H1 (cell line): Measurements from ENCODE around the gene TMSB10. TPM values are rescaled to one million over a fixed set of nuclear protein-coding genes. Genes with fewer than 3 reads are reported as not detected.

Experiments
- CTCF ChIA-PET: fragments of 300-600 bp; sonication (Branson Sonifier 250); formaldehyde crosslinking; loops from one replicate; lab custom pipeline; 2021; ENCODE audit not compliant: partially characterized antibody; lab: Charles Lee
- POLR2A ChIA-PET: fragments of 300-600 bp; sonication (Branson Sonifier 250); formaldehyde crosslinking; loops from one replicate; lab custom pipeline; 2021; ENCODE audit warnings: inconsistent platforms; ENCODE audit not compliant: partially characterized antibody; lab: Charles Lee
- DNase-seq, 2 experiments: peaks; one replicate each; pipeline versions ENCODE4 v3.0.0 to v3.0.0-alpha.2; 2010 to 2022; ENCODE audit warnings: low spot score in 2 of 2, low read depth in 1 of 2, mixed read lengths in 1 of 2
- FAIRE-seq: peaks from 2 replicates; lab custom pipeline; 2011; peaks lifted over from hg19 to GRCh38; lab: Jason Lieb, UNC
- H2AFZ ChIP-seq: 2 replicates; pipeline ENCODE4 v1.8.1; 2012; ENCODE audit warnings: low read length, inconsistent platforms
- H2AK5ac ChIP-seq: 2 replicates; pipeline ENCODE4 v1.6.1; 2013; ENCODE audit warnings: low read depth, low read length
- H2BK120ac ChIP-seq: replicated peaks from 2 replicates; pipeline ENCODE3; 2013; ENCODE audit warnings: low read depth, low read length, inconsistent platforms
- H2BK12ac ChIP-seq: 2 replicates; pipeline ENCODE4 v1.6.1; 2013; ENCODE audit warnings: low read depth, low read length
- H2BK15ac ChIP-seq: 2 replicates; pipeline ENCODE4 v1.6.1; 2013; ENCODE audit warnings: low read length
- H2BK20ac ChIP-seq: 2 replicates; pipeline ENCODE4 v1.6.1; 2013; ENCODE audit warnings: low read length
- H2BK5ac ChIP-seq: 2 replicates; pipeline ENCODE4 v1.6.1; 2013; ENCODE audit warnings: low read depth, low read length
- H3K14ac ChIP-seq: 2 replicates; pipeline ENCODE4 v1.6.1; 2013; ENCODE audit warnings: inconsistent platforms; ENCODE audit not compliant: insufficient read length
- H3K18ac ChIP-seq: 2 replicates; pipeline ENCODE4 v1.6.1; 2013; ENCODE audit warnings: low read length; ENCODE audit errors: extremely low read depth
- H3K23ac ChIP-seq: 2 replicates; pipeline ENCODE4 v1.6.1; 2013; ENCODE audit warnings: inconsistent platforms; ENCODE audit not compliant: insufficient read length
- H3K23me2 ChIP-seq: 2 replicates; pipeline ENCODE4 v1.6.1; 2013; ENCODE audit warnings: low read depth, low read length
- H3K27ac ChIP-seq: 2 replicates; pipeline ENCODE4 v1.6.1; 2011; ENCODE audit warnings: low read depth, low read length, inconsistent platforms
- H3K27me3 ChIP-seq, 4 experiments: replicated peaks in 1 of 4; 1 replicate in 1 of 4; 2 replicates in 3 of 4; pipeline versions ENCODE4 v1.6.1 to v1.8.1; 2011 to 2013; ENCODE audit warnings: low read length in 3 of 4, mild to moderate bottlenecking in 3 of 4, inconsistent platforms in 2 of 4, mixed read lengths in 2 of 4, moderate library complexity in 1 of 4; ENCODE audit not compliant: control insufficient read depth in 3 of 4, insufficient read depth in 3 of 4; ENCODE audit errors: extremely low read depth in 1 of 4
- H3K36me3 ChIP-seq, 4 experiments: 2 replicates each; pipeline versions ENCODE4 v1.6.1 to v1.8.1; 2011 to 2013; ENCODE audit warnings: mild to moderate bottlenecking in 4 of 4, low read length in 3 of 4, moderate library complexity in 2 of 4, control low read depth in 1 of 4, inconsistent platforms in 1 of 4; ENCODE audit not compliant: insufficient read depth in 4 of 4, control insufficient read depth in 2 of 4
- H3K4ac ChIP-seq: replicated peaks from 2 replicates; pipeline ENCODE3; 2013; ENCODE audit warnings: low read length, low read depth, mixed read lengths, inconsistent platforms; ENCODE audit not compliant: insufficient read length
- H3K4me1 ChIP-seq, 4 experiments: replicated peaks in 1 of 4; 1 replicate in 1 of 4; 2 replicates in 3 of 4; pipeline versions ENCODE4 v1.6.1 to v1.8.1; 2011 to 2013; ENCODE audit warnings: low read length in 3 of 4, inconsistent platforms in 2 of 4, mixed read lengths in 1 of 4; ENCODE audit not compliant: insufficient read depth in 4 of 4, control insufficient read depth in 3 of 4
- H3K4me2 ChIP-seq, 2 experiments: 2 replicates each; pipeline versions ENCODE4 v1.6.1 to v1.8.1; 2011 to 2013; ENCODE audit warnings: low read depth in 2 of 2, low read length in 2 of 2, control low read depth in 1 of 2, inconsistent platforms in 1 of 2, mild to moderate bottlenecking in 1 of 2; ENCODE audit not compliant: insufficient read depth in 1 of 2
- H3K4me3 ChIP-seq, 4 experiments: fragments of 200-600, 300-600 bp in 1 of 4; sonication (generic), shearing (Covaris generic), sonication (Bioruptor Twin) in 1 of 4; 2 replicates each; pipeline versions ENCODE4 v1.5.1 to v1.8.1; 2011 to 2016; ENCODE audit warnings: low read length in 4 of 4, low read depth in 3 of 4, control low read depth in 2 of 4, inconsistent platforms in 2 of 4, mild to moderate bottlenecking in 2 of 4, mixed read lengths in 1 of 4, moderate library complexity in 1 of 4; ENCODE audit not compliant: insufficient read depth in 2 of 4; ENCODE audit errors: extremely low read depth in 1 of 4
- H3K56ac ChIP-seq: replicated peaks from 2 replicates; pipeline ENCODE3; 2013; ENCODE audit warnings: low read depth, mild to moderate bottlenecking, mixed read lengths, low read length, inconsistent platforms; ENCODE audit not compliant: insufficient read length
- H3K79me1 ChIP-seq: 2 replicates; pipeline ENCODE4 v1.6.1; 2013; ENCODE audit warnings: low read depth, low read length, control low read depth
- H3K79me2 ChIP-seq, 2 experiments: 2 replicates each; pipeline versions ENCODE4 v1.6.1 to v1.8.1; 2012 to 2013; ENCODE audit warnings: low read length in 2 of 2, mild to moderate bottlenecking in 2 of 2, inconsistent platforms in 1 of 2; ENCODE audit not compliant: insufficient read depth in 2 of 2, control insufficient read depth in 1 of 2
- H3K9ac ChIP-seq, 4 experiments: replicated peaks in 1 of 4; 1 replicate in 1 of 4; 2 replicates in 3 of 4; pipeline versions ENCODE4 v1.6.1 to v1.8.1; 2011 to 2013; ENCODE audit warnings: low read depth in 3 of 4, low read length in 3 of 4, control low read depth in 2 of 4, mild to moderate bottlenecking in 2 of 4, moderate library complexity in 2 of 4, inconsistent platforms in 1 of 4; ENCODE audit errors: extremely low read depth in 1 of 4
- H3K9me3 ChIP-seq, 2 experiments: 2 replicates each; pipeline versions ENCODE4 v1.6.1 to v1.8.1; 2012 to 2013; ENCODE audit warnings: mild to moderate bottlenecking in 2 of 2, moderate library complexity in 2 of 2, control low read depth in 1 of 2, inconsistent platforms in 1 of 2, low read depth in 1 of 2, low read length in 1 of 2, mixed read lengths in 1 of 2; ENCODE audit not compliant: insufficient read depth in 2 of 2
- H4K20me1 ChIP-seq, 2 experiments: replicated peaks in 1 of 2; 2 replicates each; pipeline versions ENCODE3 to v1.8.1; 2011 to 2013; ENCODE audit warnings: inconsistent platforms in 2 of 2, low read length in 2 of 2, mild to moderate bottlenecking in 1 of 2; ENCODE audit not compliant: insufficient read depth in 2 of 2, control insufficient read depth in 1 of 2
- H4K5ac ChIP-seq: 2 replicates; pipeline ENCODE4 v1.6.1; 2013; ENCODE audit warnings: low read length, low read depth, mixed read lengths, inconsistent platforms; ENCODE audit not compliant: insufficient read length
- H4K8ac ChIP-seq: 2 replicates; pipeline ENCODE4 v1.8.0; 2013; ENCODE audit warnings: mild to moderate bottlenecking, moderate library complexity, low read length, inconsistent platforms; ENCODE audit not compliant: insufficient read depth; ENCODE audit errors: extremely low read depth
- H4K91ac ChIP-seq: replicated peaks from 2 replicates; pipeline ENCODE3; 2013; ENCODE audit warnings: low read length, mixed read lengths, inconsistent platforms; ENCODE audit not compliant: insufficient read length
- HDAC6 ChIP-seq: IDR thresholded peaks from one replicate; pipeline ENCODE4 v1.7.1; 2012; ENCODE audit warnings: low read depth, mild to moderate bottlenecking, inconsistent platforms, low read length, moderate library complexity
- NANOG ChIP-seq: IDR thresholded peaks from 2 replicates; pipeline ENCODE4 v1.6.1; 2011; ENCODE audit warnings: low read length, low read depth, mild to moderate bottlenecking, inconsistent platforms; ENCODE audit not compliant: insufficient read depth, poor library complexity, severe bottlenecking
- NRF1 ChIP-seq: IDR thresholded peaks from 2 replicates; pipeline ENCODE4 v1.6.1; 2011; ENCODE audit warnings: mild to moderate bottlenecking, low read depth, low read length, improper control_type of control experiment
- POLR2A ChIP-seq, 2 experiments: IDR thresholded peaks; 1 replicate in 1 of 2; 2 replicates in 1 of 2; pipeline ENCODE4 v1.6.1; 2011; ENCODE audit warnings: low read depth in 2 of 2, low read length in 2 of 2, mild to moderate bottlenecking in 2 of 2; ENCODE audit errors: control extremely low read depth in 1 of 2
- YY1 ChIP-seq: IDR thresholded peaks from 2 replicates; pipeline ENCODE4 v1.6.1; 2011; ENCODE audit warnings: low read depth, mild to moderate bottlenecking, low read length
- WGBS, 2 experiments: shearing (Covaris generic) in 1 of 2; methylation state at CpG; one replicate each; pipeline versions ENCODE4 v1.1.6 to v1.1.7; 2013 to 2015; ENCODE audit warnings: low lambda C conversion rate in 2 of 2, mixed read lengths in 2 of 2, inconsistent platforms in 1 of 2, low coverage in 1 of 2, missing lambda C conversion rate in 1 of 2; ENCODE audit not compliant: insufficient replicate concordance in 2 of 2, insufficient coverage in 1 of 2, insufficient read length in 1 of 2; ENCODE audit errors: extremely low coverage in 1 of 2, missing lambda C conversion rate in 1 of 2; 5-methylcytosine and 5-hydroxymethylcytosine counted together
- polyA plus RNA-seq, 7 experiments: library from polyadenylated mRNA; depleted of rRNA in 3 of 7; stranded (reverse) in 5 of 7; unstranded in 2 of 7; fragments of >200 nt in 5 of 7; fragments of 200-250 nt in 2 of 7; gene quantifications; 1 replicate in 5 of 7; 2 replicates in 1 of 7; 4 replicates in 1 of 7; pipeline versions ENCODE4 v1.2.1 to v1.2.3, GENCODE V29; 2011 to 2013; ENCODE audit warnings: missing spikeins in 2 of 7, mixed read lengths in 2 of 7
- total RNA-seq: library from RNA; stranded (reverse); fragmentation: NEBNext Ultra II Directional; extraction: Animal tissue kit (Norgen Biotek cat#: 25700); gene quantifications from 2 replicates; pipeline ENCODE4 v1.2.1, GENCODE V29; 2021

The TMSB10 gene
- total and polyA plus RNA-seq, 2 of the 8 experiments (the other 6 are each of a cell fraction or from before 2014, with no cell fraction given), result 593 to 1,075 TPM

- Histone ChIP-seq H3K18ac (no peak overlapping the region), H2AK5ac (no peak overlapping the region), H4K8ac (no peak overlapping the region), H3K4me1 (no peaks in the 10 kb centered on the region), H3K9ac (no peak overlapping the region), H3K27ac (no peak overlapping the region), H2BK20ac (no peak overlapping the region), H3K14ac (no peak overlapping the region), H3K79me1 (no peaks in the 10 kb centered on the region), H4K91ac (no peak overlapping the region), H2AFZ (no peak overlapping the region), H2BK5ac (no peak overlapping the region), H3K9me3 (no peaks in the 10 kb centered on the region), H3K4ac (no peak overlapping the region), H3K79me2 (no peaks in the 10 kb centered on the region), H4K5ac (no peak overlapping the region), H3K4me2 (no peak overlapping the region), H3K56ac (no peak overlapping the region), H3K4me3 (no peak overlapping the region), H3K36me3 (no peaks in the 10 kb centered on the region), H2BK120ac (no peak overlapping the region), H2BK15ac (no peak overlapping the region), H4K20me1 (no peaks in the 10 kb centered on the region), H3K23ac (no peak overlapping the region), H2BK12ac (no peak overlapping the region), H3K23me2 (no peaks in the 10 kb centered on the region), H3K27me3 (no peaks in the 10 kb centered on the region)
- no peak for TF ChIP-seq HDAC6
- no peak for TF ChIP-seq YY1
- TF ChIP-seq NANOG, result no peak
- TF ChIP-seq NRF1, result no peak
- no peak for TF ChIP-seq POLR2A (IDR thresholded peaks at IDR 0.05; ENCODE audit: control extremely low read depth in 1 of 2, low read depth in 2 of 2, low read length in 2 of 2)
- 91% methylated on average over 2 of the region's 2 CpGs; no CpG with 5 or more reads in 1 of the 2 experiments for WGBS, 2 experiments
- FAIRE-seq (no peak), DNase-seq (no peak)
- ChIA-PET POLR2A (interaction anchor here (1.3 to 3.4 kb wide), 2 partner anchors 13 to 52 kb away, joined by 3 to 25 read pairs; partner anchors contain the start of genes KCMF1 and TMSB10), CTCF (interaction anchor here (2.2 kb wide), 1 partner anchor 7 kb away, joined by 26 read pairs; no protein-coding TSS in a partner anchor)
Measured at GRCh38 chr2:84918430-84918829, 13.0 kb downstream of the TMSB10 start.
